GM03348 (cell line): ENCODE measurements around the gene TMEM185B.
"Not testable (repeated sequence)": the region's sequence is repeated elsewhere in the genome, so short reads cannot be mapped to it uniquely, and the experiment has no call there.

ENCODE experiments used
- DNase-seq: peaks from one replicate; pipeline ENCODE4 v3.0.0; 2012; ENCODE audit warnings: low spot score

Gene TMEM185B

GRCh38 chr2:120251078-120251477 is 27.9 kb upstream of the TMEM185B start:
- DNase-seq: no peak

- DNase-seq: no peak
Observed at GRCh38 chr2:120250640-120251039, 27.4 kb upstream of the TMEM185B start.

- DNase-seq: no peak
Observed at GRCh38 chr2:120247851-120248250, 24.7 kb upstream of the TMEM185B start.

- DNase-seq: no peak
Observed at GRCh38 chr2:120246546-120247300, 23.5 kb upstream of the TMEM185B start.

GRCh38 chr2:120245520-120246332 is 22.5 kb upstream of the TMEM185B start:
- no peak for DNase-seq

- no peak for DNase-seq
Observed at GRCh38 chr2:120244656-120245519, 21.7 kb upstream of the TMEM185B start.

GRCh38 chr2:120243875-120244553 is 20.8 kb upstream of the TMEM185B start:
- DNase-seq: no peak

GRCh38 chr2:120243211-120243610 is 20.0 kb upstream of the TMEM185B start:
- no peak for DNase-seq

- DNase-seq: no peak
Observed at GRCh38 chr2:120241684-120242083, 18.5 kb upstream of the TMEM185B start.

- no peak for DNase-seq
Observed at GRCh38 chr2:120240901-120241429, 17.8 kb upstream of the TMEM185B start.

- DNase-seq: peak; percentile 92
Observed at GRCh38 chr2:120239488-120240287, 16.5 kb upstream of the TMEM185B start.

- peak; percentile 91 for DNase-seq
Observed at GRCh38 chr2:120238728-120239487, 15.7 kb upstream of the TMEM185B start.

- peak; percentile 84 for DNase-seq
Observed at GRCh38 chr2:120237491-120237902, 14.3 kb upstream of the TMEM185B start.

GRCh38 chr2:120236791-120237190 is 13.6 kb upstream of the TMEM185B start:
- DNase-seq: no peak

- DNase-seq: no peak
Observed at GRCh38 chr2:120236316-120236715, 13.1 kb upstream of the TMEM185B start.

- no peak for DNase-seq
Observed at GRCh38 chr2:120235681-120236080, 12.5 kb upstream of the TMEM185B start.

GRCh38 chr2:120235158-120235557 is 12.0 kb upstream of the TMEM185B start:
- not testable (repeated sequence) for DNase-seq

- no peak for DNase-seq
Observed at GRCh38 chr2:120233292-120233691, 10.1 kb upstream of the TMEM185B start.

- DNase-seq: peak; percentile 61
Observed at GRCh38 chr2:120231974-120232635, 8.9 kb upstream of the TMEM185B start.
